K562 (cell line): Measurements from ENCODE around the gene GUK1. TPM values are rescaled to one million over a fixed set of nuclear protein-coding genes. Genes with fewer than 3 reads are reported as not detected.
A peak's percentile ranks its signal among the peaks of the same experiment; 100 is the strongest.

Source experiments
- ATAC-seq: fragments of 200-7000 bp; cut with Tn5 transposase; 3 replicates; pipeline ENCODE4 v1.9.1; 2020; ENCODE audit warnings: moderate library complexity
- BruUV-seq: library from RNA; stranded (reverse); fragments of 400-500 nt; replicated peaks from 2 replicates; lab custom pipeline; 2021; lab: Mats Ljungman, UMichigan
- CTCF ChIA-PET: fragments of 300-600 bp; formaldehyde crosslinking; extraction: SDS; loops from one replicate; lab custom pipeline; 2021; ENCODE audit warnings: low intra/inter-chr PET ratio; lab: Yijun Ruan, JAX
- POLR2A ChIA-PET: fragments of 300-600, 350-650 bp; sonication (Branson Sonifier 250); formaldehyde crosslinking; extraction: SDS; loops from one replicate; lab custom pipeline; 2021; ENCODE audit warnings: antibody characterized with exemption, inconsistent platforms; lab: Yijun Ruan, JAX
- DNase-seq, 4 experiments: peaks; one replicate each; pipeline versions ENCODE4 v3.0.0 to v3.0.0-alpha.2; 2011 to 2018; ENCODE audit warnings: low spot score in 3 of 4, mixed read lengths in 3 of 4; ENCODE audit errors: extremely low read depth in 1 of 4
- FAIRE-seq: peaks from 2 replicates; lab custom pipeline; 2011; peaks lifted over from hg19 to GRCh38; lab: Jason Lieb, UNC
- H2AFZ ChIP-seq: 2 replicates; pipeline ENCODE4 v1.6.0; 2011; ENCODE audit warnings: low read depth, low read length, control low read depth, inconsistent platforms
- H3K27ac ChIP-seq: fragments of 200-600 bp; 3 replicates; pipeline ENCODE4 v1.8.0; 2011; ENCODE audit warnings: low read depth, mild to moderate bottlenecking, control low read depth, inconsistent platforms, low read length, moderate library complexity, mixed read lengths; ENCODE audit errors: extremely low read depth
- H3K27me3 ChIP-seq, 2 experiments: fragments of 300-600 bp in 1 of 2; 2 replicates in 1 of 2; 3 replicates in 1 of 2; pipeline versions ENCODE4 v1.6.0 to v1.8.0; 2011; ENCODE audit warnings: inconsistent platforms in 2 of 2, low read length in 2 of 2, mild to moderate bottlenecking in 1 of 2, mixed read lengths in 1 of 2, moderate library complexity in 1 of 2; ENCODE audit not compliant: control insufficient read depth in 2 of 2, insufficient read depth in 2 of 2
- H3K36me3 ChIP-seq: fragments of 300-600 bp; 3 replicates; pipeline ENCODE4 v1.8.0; 2011; ENCODE audit warnings: mild to moderate bottlenecking, low read length, inconsistent platforms; ENCODE audit not compliant: control insufficient read depth, insufficient read depth
- H3K4me1 ChIP-seq, 2 experiments: fragments of 200-600 bp in 1 of 2; replicated peaks in 1 of 2; 2 replicates in 1 of 2; 3 replicates in 1 of 2; pipeline versions ENCODE4 v1.5.1 to v1.8.0; 2011; ENCODE audit warnings: inconsistent platforms in 2 of 2, low read length in 2 of 2, mild to moderate bottlenecking in 1 of 2, mixed read lengths in 1 of 2, moderate library complexity in 1 of 2; ENCODE audit not compliant: control insufficient read depth in 2 of 2, insufficient read depth in 2 of 2
- H3K4me2 ChIP-seq: 2 replicates; pipeline ENCODE4 v1.6.1; 2011; ENCODE audit warnings: low read length, control low read depth, inconsistent platforms, mixed read lengths; ENCODE audit not compliant: insufficient read depth
- H3K4me3 ChIP-seq: fragments of 200-600 bp; sonication (generic), shearing (Covaris generic); 2 replicates; pipeline ENCODE4 v1.5.1; 2016; ENCODE audit warnings: control low read depth, inconsistent platforms
- H3K79me2 ChIP-seq: fragments of 200-600 bp; 3 replicates; pipeline ENCODE4 v1.8.0; 2011; ENCODE audit warnings: low read length, inconsistent platforms; ENCODE audit not compliant: control insufficient read depth, insufficient read depth
- H3K9ac ChIP-seq, 2 experiments: 2 replicates each; pipeline versions ENCODE4 v1.6.0 to v1.6.1; 2011; ENCODE audit warnings: low read depth in 2 of 2, low read length in 2 of 2, control low read depth in 1 of 2, inconsistent platforms in 1 of 2, mild to moderate bottlenecking in 1 of 2, mixed read lengths in 1 of 2; ENCODE audit not compliant: insufficient read depth in 1 of 2
- H3K9me1 ChIP-seq: one replicate; pipeline ENCODE4 v1.6.0; 2011; ENCODE audit warnings: inconsistent platforms, mild to moderate bottlenecking, low read length, moderate library complexity; ENCODE audit not compliant: control insufficient read depth, insufficient read depth
- H3K9me3 ChIP-seq: replicated peaks from 2 replicates; pipeline ENCODE4 v1.5.1; 2011; ENCODE audit warnings: low read depth, low read length, inconsistent platforms; ENCODE audit not compliant: control insufficient read depth, insufficient read depth
- H4K20me1 ChIP-seq: replicated peaks from 2 replicates; pipeline ENCODE4 v1.6.1; 2011; ENCODE audit warnings: low read length, inconsistent platforms, mixed read lengths; ENCODE audit not compliant: control insufficient read depth, insufficient read depth
- CBX3 ChIP-seq, 2 experiments: IDR thresholded peaks; 1 replicate in 1 of 2; 2 replicates in 1 of 2; pipeline ENCODE4 v1.6.1; 2012; ENCODE audit warnings: inconsistent platforms in 2 of 2, low read length in 2 of 2, borderline replicate concordance in 1 of 2, control low read depth in 1 of 2
- CBX5 ChIP-seq: IDR thresholded peaks from 2 replicates; pipeline ENCODE4 v1.6.1; 2014; ENCODE audit warnings: low read depth, borderline replicate concordance
- CCNT2 ChIP-seq: IDR thresholded peaks from 2 replicates; pipeline ENCODE4 v1.6.1; 2011; ENCODE audit warnings: borderline replicate concordance, low read depth, mild to moderate bottlenecking, moderate library complexity, mixed read lengths, low read length; ENCODE audit not compliant: insufficient read length; ENCODE audit errors: extremely low read depth
- CREBBP ChIP-seq: IDR thresholded peaks from one replicate; pipeline ENCODE4 v1.6.1; 2012; ENCODE audit warnings: low read depth, mild to moderate bottlenecking, control low read depth, inconsistent platforms, low read length
- FOXJ2 ChIP-seq: fragments of 200-800 bp; sonication (Bioruptor generic); IDR thresholded peaks from 2 replicates; pipeline ENCODE4 v1.6.1; 2016; ENCODE audit warnings: missing genetic modification characterization, missing compliant biosample characterization
- KLF16 ChIP-seq: IDR thresholded peaks from 2 replicates; pipeline ENCODE4 v1.6.1; 2016; ENCODE audit warnings: antibody characterized with exemption
- MEF2D ChIP-seq: conservative IDR thresholded peaks from 2 replicates; pipeline ENCODE4 v1.6.1; 2016; ENCODE audit warnings: low read depth, missing genetic modification characterization, missing compliant biosample characterization
- MTA2 ChIP-seq: fragments of 450-650 bp; IDR thresholded peaks from 2 replicates; pipeline ENCODE4 v1.6.1; 2016; ENCODE audit warnings: low read depth
- NFRKB ChIP-seq: fragments of 450-650 bp; IDR thresholded peaks from 2 replicates; pipeline ENCODE4 v1.6.1; 2016; ENCODE audit warnings: low read depth
- POLR2H ChIP-seq: IDR thresholded peaks from 2 replicates; pipeline ENCODE4 v1.6.1; 2016; ENCODE audit warnings: missing genetic modification characterization, low read depth, mild to moderate bottlenecking, control low read depth, missing compliant biosample characterization, moderate library complexity
- TARDBP ChIP-seq: fragments of 450-650 bp; IDR thresholded peaks from 2 replicates; pipeline ENCODE4 v1.6.1; 2016
- TEAD2 ChIP-seq: fragments of 450-650 bp; IDR thresholded peaks from 2 replicates; pipeline ENCODE4 v1.6.1; 2016; ENCODE audit warnings: missing genetic modification characterization, control low read depth, missing compliant biosample characterization
- ZFP1 ChIP-seq: fragments of 450-650 bp; formaldehyde crosslinking; IDR thresholded peaks from 2 replicates; pipeline ENCODE4 v1.4.0; 2020; ENCODE audit warnings: mild to moderate bottlenecking, mixed read lengths
- ZFP36 ChIP-seq: fragments of 150-350 bp; IDR thresholded peaks from 2 replicates; pipeline ENCODE4 v1.6.1; 2018; ENCODE audit warnings: low read length, low read depth; ENCODE audit not compliant: partially characterized antibody
- ZHX1 ChIP-seq: fragments of 150-350 bp; conservative IDR thresholded peaks from 2 replicates; pipeline ENCODE4 v1.6.1; 2014; ENCODE audit warnings: low read length
- ZNF384 ChIP-seq: IDR thresholded peaks from 2 replicates; pipeline ENCODE4 v1.6.1; 2012; ENCODE audit warnings: low read depth, low read length, improper control_type of control experiment
- WGBS: fragments of 100-300 bp; shearing (Covaris generic); methylation state at CpG from one replicate; pipeline ENCODE4 v1.1.6; 2016; ENCODE audit warnings: low coverage, mixed read lengths; ENCODE audit not compliant: insufficient coverage; ENCODE audit errors: missing lambda C conversion rate; 5-methylcytosine and 5-hydroxymethylcytosine counted together
- in situ Hi-C: fragments of 300-500 bp; cut with MboI; formaldehyde crosslinking; loops from 4 replicates; pipeline ENCODE4 v1.15.0; 2018; ENCODE audit warnings: inconsistent platforms, mixed read lengths
- intact Hi-C: fragments of 100-400 bp; cut with micrococcal nuclease; formaldehyde crosslinking; loops from 2 replicates; pipeline ENCODE4 v1.14.2; 2022
- polyA plus RNA-seq, 8 experiments: library from polyadenylated mRNA; depleted of rRNA in 4 of 8; stranded (reverse) in 5 of 8; unstranded in 3 of 8; fragments of >200 nt; fragmentation: Nextera tagmentation in 2 of 8; fragmentation: Illumina TruSeq in 1 of 8; extraction: Ambion mirVana in 2 of 8; extraction: Trizol in 1 of 8; gene quantifications; 2 replicates each; pipeline versions ENCODE4 v1.2.1 to v1.2.3, GENCODE V29; 2011 to 2014; ENCODE audit warnings: inconsistent platforms in 1 of 8, missing spikeins in 1 of 8
- total RNA-seq, 7 experiments: library from RNA; depleted of rRNA in 6 of 7; stranded (reverse); fragments of >200 nt in 6 of 7; fragmentation: Illumina TruSeq in 2 of 7; extraction: Trizol in 2 of 7; gene quantifications; 2 replicates each; pipeline versions ENCODE4 v1.2.1 to v1.2.3, GENCODE V29; 2011 to 2021; ENCODE audit warnings: low replicate concordance in 1 of 7

GUK1 gene
- total and polyA plus RNA-seq, 9 of the 15 experiments (the other 6 are each of a cell fraction or from before 2014, with no cell fraction given) = 7.0 to 331 (median 132) TPM

GRCh38 chr1:228118040-228118439, 22.0 kb upstream of the GUK1 start:
- no peak overlapping the region for H3K4me2 ChIP-seq
- 0 out of 2 replicates have a peak, but pooled peaks have one; percentile 40 for TF ChIP-seq POLR2H
- no peak for TF ChIP-seq ZFP1
- peak; percentile 79 for TF ChIP-seq ZFP36
- 0 out of 3 replicates have a peak, but pooled peaks of 1 of the 2 experiments have one; percentile 46 for TF ChIP-seq CBX3 (IDR thresholded peaks at IDR 0.05; ENCODE audit: borderline replicate concordance in 1 of 2, low read length in 2 of 2)
- TF ChIP-seq, all 486 proteins: peak for 3
- Histone ChIP-seq H3K4me3 (no peak overlapping the region), H3K79me2 (no peaks in the 10 kb centered on the region), H4K20me1 (no peaks in the 10 kb centered on the region), H3K9me3 (no peaks in the 10 kb centered on the region), H3K9ac (no peak overlapping the region), H3K27me3 (no peaks in the 10 kb centered on the region), H2AFZ (no peak overlapping the region), H3K9me1 (no peaks in the 10 kb centered on the region), H3K27ac (no peak overlapping the region), H3K4me1 (peaks cover 0 to 3% of the 10 kb centered on the region in 2 experiments; a peak in 2 of 5 replicates), H3K36me3 (no peaks in the 10 kb centered on the region)
- POLR2A ChIA-PET = interaction anchor here (0.6 to 1.2 kb wide), 3 partner anchors 26 to 307 kb away, joined by 3 read pairs; a partner anchor contains a TSS
- no peak for ATAC-seq
- WGBS = 32% methylated on average over 2 of the region's 2 CpGs
- BruUV-seq = no TSS peak
- CTCF ChIA-PET = no interaction called here
- DNase-seq = no peak
- in situ Hi-C loops = no loop called here
- intact Hi-C loops = no loop called here
- no peak for FAIRE-seq

GRCh38 chr1:228120351-228120750, 19.7 kb upstream of the GUK1 start:
- H3K9ac ChIP-seq = no peak overlapping the region
- H3K36me3 ChIP-seq = no peaks in the 10 kb centered on the region
- DNase-seq = no peak
- no peaks in the 10 kb centered on the region for H3K79me2 ChIP-seq
- no peaks in the 10 kb centered on the region for H4K20me1 ChIP-seq
- ATAC-seq = no peak
- WGBS = 41% methylated on average over 1 of the region's 1 CpG
- TF ChIP-seq CCNT2 = no peak
- no peak for TF ChIP-seq ZNF384
- no peak for TF ChIP-seq KLF16
- no peak for TF ChIP-seq TEAD2 (tag)
- TF ChIP-seq CREBBP = no peak
- no peak for TF ChIP-seq FOXJ2 (tag)
- no peak for TF ChIP-seq TARDBP
- no peak for TF ChIP-seq CBX5
- no peak for TF ChIP-seq ZHX1
- TF ChIP-seq MTA2 = no peak
- no peak for TF ChIP-seq MEF2D
- no peak for TF ChIP-seq NFRKB
- peaks cover 0 to 3% of the 10 kb centered on the region in 2 experiments; a peak in 2 of 5 replicates for H3K4me1 ChIP-seq
- FAIRE-seq = no peak
- ChIA-PET CTCF (no interaction called here), POLR2A (interaction anchor here (0.7 kb wide), 1 partner anchor 13 kb away, joined by 3 read pairs; no protein-coding TSS in a partner anchor)
- in situ Hi-C loops (no loop called here), intact Hi-C loops (no loop called here)
- no peak overlapping the region for H2AFZ ChIP-seq
- H3K4me2 ChIP-seq = no peak overlapping the region
- BruUV-seq = no TSS peak
- H3K9me1 ChIP-seq = no peaks in the 10 kb centered on the region
- no peak overlapping the region for H3K4me3 ChIP-seq
- H3K9me3 ChIP-seq = no peaks in the 10 kb centered on the region
- H3K27me3 ChIP-seq = no peaks in the 10 kb centered on the region
- H3K27ac ChIP-seq = no peak overlapping the region
